Measurements from ENCODE around the gene FAM184B.

DNA sequence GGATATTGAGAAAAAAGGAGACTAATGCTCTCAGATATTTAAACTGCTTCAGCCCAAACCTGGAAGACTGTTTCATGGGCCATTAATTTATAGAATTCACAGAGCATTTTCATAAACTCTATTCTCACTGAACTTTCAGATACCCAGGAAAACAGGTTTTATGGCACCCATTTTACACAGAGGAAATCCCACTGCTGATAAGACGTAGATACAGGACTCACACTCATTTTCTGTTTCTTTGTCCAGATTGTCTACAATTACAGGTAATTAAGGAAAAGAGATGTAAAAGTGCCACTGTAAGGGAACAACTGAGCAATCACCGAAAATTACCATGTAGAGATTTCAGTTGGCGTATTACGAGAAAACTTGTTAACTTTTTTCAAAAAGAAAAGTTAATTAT lies 83.3 kb downstream of the FAM184B start:
- no peak for TF ChIP-seq CTCF (IDR thresholded peaks at IDR 0.05; ENCODE audit: low read length)
- no peak for TF ChIP-seq EZH2 (optimal IDR thresholded peaks at IDR 0.05; ENCODE audit: low read depth, low read length)
